ENCODE results near the gene PCSK5.

DNA sequence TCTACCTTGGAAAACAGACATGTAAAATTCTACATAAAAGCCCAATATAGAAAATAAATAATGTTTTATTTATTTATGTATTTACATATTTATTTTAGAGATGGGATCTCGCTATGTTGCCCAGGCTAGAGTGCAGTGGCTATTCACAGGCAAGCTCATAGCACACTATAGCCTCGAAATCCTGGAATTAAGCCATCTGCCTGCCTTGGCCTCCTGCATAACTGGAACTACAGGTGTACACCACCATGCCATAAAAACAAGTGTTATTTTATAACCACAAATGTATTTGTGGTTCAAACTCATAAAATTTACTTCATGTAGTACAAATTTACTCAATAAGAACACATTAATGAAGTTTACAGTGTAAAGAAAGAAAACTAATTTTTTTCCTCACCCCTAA is 510.7 kb downstream of the PCSK5 start:
- TF ChIP-seq, protein P1, sequence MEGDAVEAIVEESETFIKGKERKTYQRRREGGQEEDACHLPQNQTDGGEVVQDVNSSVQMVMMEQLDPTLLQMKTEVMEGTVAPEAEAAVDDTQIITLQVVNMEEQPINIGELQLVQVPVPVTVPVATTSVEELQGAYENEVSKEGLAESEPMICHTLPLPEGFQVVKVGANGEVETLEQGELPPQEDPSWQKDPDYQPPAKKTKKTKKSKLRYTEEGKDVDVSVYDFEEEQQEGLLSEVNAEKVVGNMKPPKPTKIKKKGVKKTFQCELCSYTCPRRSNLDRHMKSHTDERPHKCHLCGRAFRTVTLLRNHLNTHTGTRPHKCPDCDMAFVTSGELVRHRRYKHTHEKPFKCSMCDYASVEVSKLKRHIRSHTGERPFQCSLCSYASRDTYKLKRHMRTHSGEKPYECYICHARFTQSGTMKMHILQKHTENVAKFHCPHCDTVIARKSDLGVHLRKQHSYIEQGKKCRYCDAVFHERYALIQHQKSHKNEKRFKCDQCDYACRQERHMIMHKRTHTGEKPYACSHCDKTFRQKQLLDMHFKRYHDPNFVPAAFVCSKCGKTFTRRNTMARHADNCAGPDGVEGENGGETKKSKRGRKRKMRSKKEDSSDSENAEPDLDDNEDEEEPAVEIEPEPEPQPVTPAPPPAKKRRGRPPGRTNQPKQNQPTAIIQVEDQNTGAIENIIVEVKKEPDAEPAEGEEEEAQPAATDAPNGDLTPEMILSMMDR (IDR thresholded peaks at IDR 0.05): no peak
- no peak for TF ChIP-seq POLR2A (IDR thresholded peaks at IDR 0.05)
